ENCODE measurements around the gene CHRM4.

Gene CHRM4

DNA sequence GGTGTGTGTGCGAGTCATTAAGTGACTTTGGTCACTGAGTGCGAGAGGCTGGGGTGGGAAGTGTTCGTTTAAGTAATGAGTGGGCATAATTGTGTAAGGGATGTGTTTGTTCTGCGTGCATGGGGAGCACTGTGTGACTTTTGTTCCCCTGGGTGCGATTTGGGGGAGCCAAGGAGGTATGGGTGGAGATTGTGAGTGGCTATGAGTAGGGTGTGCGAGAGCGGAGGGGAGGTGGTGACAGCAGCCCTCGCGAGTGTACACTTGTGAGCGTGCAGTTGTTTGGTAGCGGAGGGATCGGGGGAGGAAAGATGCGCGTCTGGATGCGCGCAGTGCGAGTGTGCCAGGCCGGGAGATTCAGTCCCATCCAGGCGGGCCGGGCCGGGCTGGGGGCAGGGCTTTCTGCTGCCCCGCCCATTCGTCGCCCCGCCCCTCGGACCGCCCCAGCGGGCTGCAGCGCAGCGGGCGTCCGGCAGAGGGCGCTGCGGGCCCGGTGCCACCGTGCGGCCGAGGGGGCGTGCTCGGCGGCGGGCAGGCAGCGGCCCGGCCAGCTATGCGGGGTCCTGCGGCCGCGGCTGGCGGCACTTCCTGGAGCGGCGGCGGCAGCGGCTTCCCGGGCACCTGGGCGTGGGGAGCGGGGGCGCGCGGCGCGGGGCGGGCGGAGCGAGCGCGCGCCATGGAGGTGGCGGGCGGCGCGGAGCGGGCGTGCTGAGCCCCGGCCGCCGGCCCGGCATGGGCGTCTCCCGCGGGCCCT, 44.5 kb downstream of the CHRM4 start, which contains the start of gene DGKZ:
Gene DGKZ, plus strand, starts transcription at position 578 of the 751 bp plus-strand sequence. CDS start 197 bp downstream, outside the sequence.
- peak; percentile 84 for DNase-seq

DNA sequence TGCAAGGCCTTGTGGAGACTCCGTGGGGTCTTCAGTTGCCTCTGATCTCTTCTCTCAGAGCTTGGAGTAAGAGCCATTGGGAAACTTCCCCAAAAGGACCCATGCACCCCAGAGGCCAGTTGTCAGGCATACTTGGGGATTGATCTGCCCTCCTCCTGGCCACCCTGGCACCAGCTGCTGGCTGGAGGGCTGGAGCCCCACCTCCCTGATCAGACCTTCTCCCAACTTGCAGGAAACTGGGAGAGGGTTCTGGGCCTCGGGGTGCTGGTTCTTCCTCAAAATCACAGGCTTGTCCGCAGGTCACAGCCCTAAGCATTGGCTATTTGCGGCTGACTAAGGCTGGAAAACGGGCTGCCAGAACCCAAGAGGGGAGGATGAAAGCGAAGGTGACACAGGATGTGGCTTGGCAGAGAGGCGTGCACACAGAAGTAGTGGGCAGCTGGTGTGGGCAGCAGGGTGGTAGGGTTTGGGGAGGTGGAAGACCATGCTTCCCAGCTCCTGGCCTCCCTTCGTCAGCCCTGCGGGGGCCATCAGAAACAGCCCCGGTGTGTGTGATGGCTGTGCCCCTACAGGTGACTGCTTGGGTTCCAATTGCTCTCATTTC, 45.6 kb downstream of the CHRM4 start:
- DNase-seq, result no peak

DNA sequence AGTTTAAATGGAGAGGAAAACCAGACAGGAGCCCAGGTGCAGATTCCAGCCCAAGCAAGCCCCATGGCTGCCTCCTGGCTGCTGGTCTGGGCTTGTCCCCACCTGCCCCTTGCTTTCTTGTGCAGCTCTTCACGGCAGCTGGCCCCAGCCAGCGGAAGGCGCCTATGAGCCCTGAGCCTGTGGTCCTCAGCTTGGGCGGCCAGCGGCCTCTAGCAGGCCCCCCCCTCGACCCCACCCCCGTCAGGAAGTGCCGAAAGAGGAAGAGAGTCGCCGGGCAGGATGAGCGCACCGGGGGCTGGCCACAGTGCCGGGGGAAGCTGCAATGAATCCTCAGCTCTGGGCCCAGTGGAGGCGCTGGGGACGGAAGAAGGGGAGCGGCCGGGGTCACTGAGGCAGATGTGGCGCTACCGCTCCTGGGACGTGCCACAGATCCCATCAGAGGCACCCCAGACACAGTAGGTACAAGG, 46.4 kb downstream of the CHRM4 start:
- no peak for DNase-seq

DNA sequence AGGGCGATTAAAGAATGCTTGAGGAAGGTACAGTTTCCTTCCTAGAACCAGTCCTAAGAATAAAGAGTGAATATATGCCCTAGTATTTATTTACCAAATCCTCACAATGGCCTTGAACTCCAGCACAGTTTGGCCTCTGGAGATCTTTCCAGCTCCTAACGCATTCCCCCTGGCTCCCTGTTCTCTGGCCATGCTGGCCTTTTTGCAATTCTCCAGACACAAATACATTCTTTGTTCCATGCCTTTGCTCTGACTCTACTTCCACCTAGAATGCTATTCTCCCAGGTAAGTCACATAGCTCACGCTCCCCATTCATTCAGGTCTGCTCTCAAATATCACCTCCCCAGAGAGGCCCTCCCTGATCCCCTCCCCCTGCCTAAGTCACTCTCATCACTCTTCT, 48.1 kb downstream of the CHRM4 start:
- no peak for DNase-seq

DNA sequence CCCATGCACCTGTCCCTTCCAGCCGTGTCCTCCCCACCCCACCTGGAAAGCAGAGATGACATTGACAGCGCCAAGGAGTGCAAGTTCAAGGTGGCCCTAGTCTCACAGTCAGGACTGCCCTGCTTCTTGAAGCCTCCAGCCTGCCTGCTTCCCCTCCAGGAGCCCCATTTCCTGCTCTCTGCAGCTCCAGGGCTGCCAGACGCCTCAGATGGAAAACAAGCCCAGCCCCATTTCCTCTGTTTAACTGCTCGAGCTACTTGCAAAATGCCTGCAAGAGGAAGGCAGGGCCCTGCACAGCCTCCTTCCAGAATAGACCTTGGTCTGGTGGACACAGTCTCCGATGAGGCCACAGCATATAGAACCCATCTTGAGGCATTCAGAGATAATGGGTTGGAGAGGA, 49.3 kb downstream of the CHRM4 start:
- DNase-seq, result no peak

DNA sequence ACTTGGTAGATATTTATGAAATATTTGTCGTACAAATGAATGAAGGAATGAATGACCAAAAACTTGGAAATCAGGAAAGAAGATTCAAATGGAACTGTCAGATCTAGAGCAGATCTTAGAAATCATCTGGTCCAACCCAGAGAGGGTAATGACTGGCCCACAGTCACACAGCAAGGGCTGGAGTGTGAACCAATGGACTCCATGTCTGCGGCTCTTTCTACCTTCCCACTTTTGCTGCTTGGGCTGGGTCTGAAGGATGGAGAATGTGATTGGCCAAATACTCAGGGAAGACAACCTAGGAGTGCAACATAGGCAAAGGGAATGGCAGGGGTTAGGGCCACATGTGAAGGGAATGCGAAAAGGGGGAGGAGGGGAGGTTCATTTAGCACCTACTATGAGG, 50.1 kb downstream of the CHRM4 start:
- no peak for DNase-seq

DNA sequence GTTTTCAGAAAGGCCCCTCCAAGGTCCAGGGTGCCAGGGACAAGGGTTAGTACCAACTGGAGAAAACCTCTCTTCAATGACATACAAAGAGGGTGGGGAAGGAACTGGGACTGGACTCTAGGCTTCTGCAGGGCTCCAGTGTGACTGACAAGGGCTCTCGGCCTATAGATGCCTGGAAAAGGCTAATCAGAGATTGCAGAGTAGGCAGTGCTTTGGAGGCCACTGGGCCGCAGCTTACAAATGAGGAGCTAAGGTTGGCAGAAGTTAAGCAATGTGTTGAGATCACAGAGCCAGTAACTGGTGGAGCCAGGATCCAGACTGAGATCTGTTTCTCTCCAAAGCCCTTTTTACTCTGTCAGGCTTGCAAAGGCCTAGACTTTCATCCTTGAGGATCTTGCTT, 51.8 kb downstream of the CHRM4 start:
- DNase-seq, result no peak

DNA sequence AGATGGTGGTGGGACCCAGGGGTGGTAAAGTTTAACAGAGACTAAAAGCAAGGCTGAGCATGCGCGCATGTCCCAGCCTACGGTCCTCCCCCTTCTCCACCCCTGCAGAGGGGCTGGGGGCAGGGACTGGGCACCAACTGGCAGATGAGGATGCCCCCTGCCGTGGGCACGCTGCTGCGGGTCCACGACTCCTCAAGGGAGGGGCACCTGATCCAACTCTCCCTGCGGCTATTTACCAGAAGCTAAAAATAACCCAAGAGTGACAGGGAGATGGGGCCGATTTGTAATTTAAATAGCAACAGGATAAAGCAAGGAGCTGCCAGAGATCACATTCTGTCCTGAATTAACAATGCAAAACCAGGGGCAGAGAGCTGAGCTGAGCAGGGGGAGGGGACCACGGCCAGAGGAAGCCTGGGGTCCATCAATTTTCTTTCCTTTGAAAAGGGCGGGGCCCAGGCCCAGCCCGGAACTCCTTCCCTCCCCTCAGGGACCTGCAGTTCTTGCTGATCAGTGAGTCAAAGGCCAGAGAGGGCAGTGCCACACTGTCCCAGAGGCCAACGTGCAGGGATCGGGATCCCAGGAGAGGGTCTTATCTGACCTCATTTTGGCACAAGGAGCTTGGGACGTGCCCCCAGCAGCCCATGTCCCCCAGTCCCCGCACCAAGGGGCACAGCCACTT, 52.4 kb downstream of the CHRM4 start:
- no peak for DNase-seq

DNA sequence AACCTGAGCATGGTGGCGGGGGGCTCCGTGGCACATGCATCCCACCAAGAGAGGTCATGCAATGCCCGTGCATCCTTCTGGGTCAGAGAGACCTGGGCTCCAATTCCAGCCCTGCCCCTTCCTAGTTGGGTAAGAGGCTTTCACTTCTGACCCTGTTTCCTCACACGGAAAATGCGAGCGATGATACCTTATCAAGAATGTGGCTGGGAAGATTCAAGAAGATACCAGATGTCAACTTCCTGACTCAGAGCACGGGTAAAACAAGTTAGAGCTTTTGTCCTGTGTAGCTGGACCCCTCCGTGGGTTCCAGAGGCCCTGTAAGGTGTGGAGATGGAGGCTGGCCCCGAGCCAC, 53.0 kb downstream of the CHRM4 start:
- no peak for DNase-seq

DNA sequence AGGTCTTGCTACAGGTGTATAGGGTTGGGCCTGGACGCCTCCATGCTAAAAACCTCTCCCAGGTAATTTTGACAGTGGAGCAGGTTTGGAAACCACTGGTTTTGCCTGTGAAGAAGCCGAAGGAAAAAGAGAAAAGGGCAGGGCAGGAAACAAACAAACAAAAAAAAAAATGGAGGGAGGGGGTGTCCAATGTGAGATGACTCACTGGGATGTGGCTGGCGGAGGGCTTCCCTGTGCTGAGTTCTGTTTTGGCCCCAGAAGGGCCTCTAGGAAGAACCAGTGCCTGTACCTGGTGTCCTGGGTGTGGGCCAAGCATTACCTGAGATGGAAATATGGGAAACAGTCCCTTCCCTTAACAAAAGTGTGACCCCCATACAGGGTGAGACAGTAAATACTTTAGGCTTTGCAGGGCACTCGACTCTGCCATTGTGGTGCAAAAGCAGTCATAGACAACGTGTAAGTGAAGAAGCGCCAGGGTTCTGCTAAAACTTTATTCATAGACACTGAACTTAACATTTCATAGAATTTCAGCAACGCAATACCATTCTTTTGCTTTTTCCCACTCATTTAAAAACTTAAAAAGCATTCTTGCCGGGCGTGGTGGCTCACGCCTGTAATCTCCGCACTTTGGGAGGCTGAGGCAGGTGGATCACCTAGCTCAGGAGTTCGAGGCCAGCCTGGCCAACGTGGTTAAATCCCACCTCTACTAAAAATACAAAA, 53.8 kb downstream of the CHRM4 start:
- DNase-seq, result no peak

DNA sequence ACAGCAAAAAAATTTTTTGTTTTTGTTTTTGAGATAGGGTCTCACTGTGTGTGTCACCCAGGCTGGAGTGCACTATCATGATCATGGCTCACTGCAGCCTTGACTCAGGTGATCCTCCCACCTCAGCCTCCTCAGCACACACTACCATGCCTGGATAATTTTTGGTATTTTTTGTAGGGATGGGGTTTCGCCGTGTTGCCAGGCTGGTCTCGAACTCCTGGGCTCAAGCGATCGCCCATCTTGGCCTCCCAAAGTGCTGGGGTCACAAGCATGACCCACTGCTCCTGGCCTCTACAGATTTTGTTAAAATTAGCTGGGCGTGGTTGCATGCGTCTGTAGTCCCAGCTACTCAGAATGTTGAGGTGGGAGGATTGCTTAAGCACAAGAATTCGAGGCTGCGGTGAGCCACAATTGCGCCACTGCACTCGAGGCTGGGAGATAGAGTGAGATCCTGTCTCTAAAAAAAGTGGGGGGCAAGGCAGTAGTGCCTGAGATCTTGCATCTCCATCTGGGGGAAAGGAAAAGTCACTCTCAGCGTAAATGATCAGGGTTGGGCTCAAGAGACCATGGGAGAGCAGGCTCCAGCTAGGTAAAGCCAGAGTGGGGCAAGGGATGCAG, 54.9 kb downstream of the CHRM4 start:
- DNase-seq, result no peak

DNA sequence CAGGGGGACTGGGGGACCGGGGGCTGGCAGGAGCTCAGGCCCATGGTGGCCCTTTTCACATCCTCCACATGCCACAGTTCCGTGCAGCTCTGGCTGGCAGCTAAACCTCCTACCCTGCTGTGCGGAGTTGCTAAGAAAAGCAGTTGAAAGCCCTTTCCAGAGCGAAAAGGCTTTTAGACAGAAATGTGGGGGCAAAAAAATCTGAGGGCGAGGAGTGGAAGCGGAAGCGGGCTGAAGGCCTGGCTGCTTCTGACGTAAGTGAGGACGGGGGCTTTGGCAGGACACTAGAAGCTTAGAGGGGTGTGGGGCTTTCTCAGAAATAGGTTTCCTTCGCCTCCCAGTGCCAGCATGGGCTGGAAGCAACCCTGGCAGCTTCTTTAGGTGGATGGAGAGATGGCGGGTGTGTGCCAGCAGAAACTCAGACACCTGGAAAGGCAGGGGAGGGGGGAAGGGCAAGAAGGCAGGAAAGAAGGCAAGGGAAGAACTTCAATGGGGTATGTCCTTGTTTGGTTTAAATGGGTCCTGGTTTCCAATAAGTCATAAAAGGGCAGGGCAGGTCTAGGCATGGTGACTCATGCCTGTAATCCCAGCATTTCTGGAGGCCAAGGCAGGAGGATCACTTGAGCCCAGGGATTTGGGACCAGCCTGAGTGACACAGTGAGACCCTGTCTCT, 55.5 kb downstream of the CHRM4 start:
- no peak for DNase-seq

DNA sequence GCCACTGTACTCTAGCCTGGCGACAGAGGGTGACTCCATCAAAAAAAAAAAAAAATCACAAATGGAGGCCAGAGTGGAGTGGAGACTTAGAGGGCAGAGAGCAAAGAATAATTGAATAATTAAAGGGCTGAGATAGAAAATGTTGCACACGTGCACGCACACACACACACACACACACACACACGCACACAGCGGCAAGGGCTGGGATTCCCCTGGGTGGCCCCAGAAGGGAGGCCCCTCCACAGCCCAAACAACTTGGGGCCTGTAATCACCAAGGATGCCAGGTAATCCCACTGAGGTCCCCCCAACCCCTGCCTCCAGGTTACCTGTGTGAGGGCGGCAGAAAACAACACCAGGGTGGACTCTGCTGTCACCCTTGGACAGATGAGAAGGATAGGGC, 56.3 kb downstream of the CHRM4 start:
- DNase-seq, result no peak

DNA sequence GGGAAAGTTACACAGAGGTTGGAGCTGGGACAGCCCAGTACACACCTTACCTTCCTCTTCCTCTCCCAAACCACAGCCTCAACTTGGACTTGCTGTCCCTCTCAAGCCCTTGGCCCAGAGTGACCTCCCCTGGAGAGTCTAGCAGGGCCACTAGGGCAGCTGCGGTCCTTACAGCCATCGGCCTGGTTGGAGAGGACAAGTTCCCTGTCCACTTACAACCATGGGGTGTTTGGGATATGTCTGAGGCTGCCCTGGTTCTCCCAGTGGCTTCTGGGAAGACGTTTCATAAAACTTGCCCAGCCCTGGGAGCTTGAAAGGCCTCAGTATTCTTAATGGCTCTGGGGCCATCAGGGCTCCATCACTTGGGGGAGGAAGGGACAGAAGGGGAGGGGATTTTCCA, 57.4 kb downstream of the CHRM4 start:
- DNase-seq, result no peak
